Erythroblast (primary cell): Measurements from ENCODE around the gene MRPL50.

Experiments
- DNase-seq, 2 experiments: peaks; one replicate each; lab custom pipeline; 2025; lab: John Stamatoyannopoulos, UW
- GATA1 ChIP-seq: IDR thresholded peaks from 2 replicates; pipeline ENCODE4 v1.6.1; 2011; ENCODE audit warnings: low read depth, mild to moderate bottlenecking, control low read depth, low read length, moderate library complexity
- POLR2A ChIP-seq: IDR thresholded peaks from 2 replicates; pipeline ENCODE4 v1.6.1; 2011; ENCODE audit warnings: mild to moderate bottlenecking, low read length

Gene MRPL50

DNA sequence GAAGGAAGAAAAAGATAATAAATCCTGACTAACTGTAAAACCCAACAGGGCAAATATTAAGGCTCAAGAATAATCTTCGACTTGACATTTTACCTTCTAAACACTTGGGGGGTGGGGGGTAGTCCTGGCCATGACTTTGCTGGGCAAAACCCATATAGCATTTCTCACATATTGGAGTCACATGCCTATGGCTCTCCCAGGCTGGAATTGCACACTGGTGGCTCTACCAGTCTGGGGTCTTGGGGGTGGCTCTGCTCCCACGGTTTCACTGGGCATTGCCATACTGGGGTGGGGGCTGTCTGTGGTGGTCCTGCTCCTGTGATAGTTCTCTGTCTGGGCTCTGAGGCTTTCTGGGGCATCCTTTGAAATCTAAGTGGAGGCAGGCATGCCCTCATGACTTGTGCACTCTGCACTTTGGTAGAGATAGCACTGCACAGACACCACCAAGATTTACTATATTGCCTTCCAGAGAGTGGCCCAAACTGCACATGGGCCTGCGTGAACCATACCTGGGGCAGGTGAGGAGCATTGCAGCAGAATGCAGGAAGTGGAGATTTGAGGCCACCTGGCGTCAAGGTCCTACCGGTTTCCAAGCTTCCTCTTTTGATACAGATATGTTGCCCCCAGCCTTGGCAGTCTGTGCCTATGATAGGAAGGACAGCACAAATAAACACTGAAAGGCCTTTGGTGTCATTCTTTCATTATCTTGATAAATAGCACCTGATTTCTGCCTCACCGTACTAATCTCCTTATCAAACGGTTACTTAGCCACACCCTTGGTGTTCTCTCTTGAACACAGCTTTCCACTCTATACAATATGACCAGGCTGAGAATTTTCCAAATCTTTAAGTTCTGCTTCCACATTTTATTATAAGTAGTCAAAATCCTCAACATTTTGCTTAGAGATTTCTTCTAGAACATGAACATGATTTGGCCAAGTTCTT, 43.4 kb downstream of the MRPL50 start:
- TF ChIP-seq POLR2A (no peak), GATA1 (no peak)
- DNase-seq = no peak

DNA sequence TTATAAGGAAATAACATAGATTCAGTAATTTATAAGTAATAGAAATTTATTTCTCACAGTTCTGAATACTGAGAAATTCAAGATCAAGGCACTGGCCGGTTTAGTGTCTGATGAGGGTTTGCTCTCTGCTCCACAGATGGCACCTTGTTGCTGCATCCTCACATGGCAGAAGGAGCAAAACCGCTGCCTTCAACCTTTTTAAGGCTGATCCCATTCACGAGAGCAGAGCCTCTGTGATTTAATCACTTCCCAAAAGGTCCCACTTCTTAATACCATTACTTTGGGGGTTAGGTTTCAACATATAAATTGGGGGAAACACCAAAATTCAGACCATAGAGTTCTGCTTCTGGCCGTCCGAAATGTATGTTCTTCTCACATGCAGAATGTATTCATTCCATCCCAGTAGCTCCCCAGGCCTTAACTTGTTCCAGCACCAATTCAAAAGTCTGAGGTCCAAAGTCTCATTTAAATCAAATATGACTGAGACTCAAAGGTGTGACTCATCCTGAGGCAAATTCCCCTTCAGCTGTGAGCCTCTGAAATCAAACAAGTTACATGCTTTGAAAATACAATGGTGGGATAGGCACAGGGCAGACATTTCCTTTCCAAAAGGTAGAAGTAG, 44.2 kb downstream of the MRPL50 start:
- DNase-seq = no peak
- TF ChIP-seq GATA1 = no peak
- TF ChIP-seq POLR2A = no peak

DNA sequence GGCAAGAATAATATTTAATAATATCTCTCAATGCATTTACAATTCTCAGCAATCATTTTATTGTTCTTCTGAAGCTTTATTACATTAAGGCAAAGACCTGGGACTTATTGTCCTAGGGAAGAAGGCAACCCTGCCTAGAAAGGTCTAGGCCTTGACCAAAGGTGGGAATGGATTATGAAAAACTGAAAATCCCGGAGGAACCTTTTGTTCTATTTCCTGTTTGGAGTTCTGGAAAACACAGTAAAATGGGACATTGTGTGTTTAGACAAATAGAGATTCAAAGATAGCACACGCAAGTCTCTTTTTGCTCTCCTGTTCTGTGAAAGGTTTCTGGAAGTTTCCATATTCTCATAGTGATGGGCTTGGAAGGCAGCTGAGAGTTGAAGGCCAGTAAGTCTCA, 44.7 kb downstream of the MRPL50 start:
- no peak for TF ChIP-seq GATA1
- TF ChIP-seq POLR2A = no peak

DNA sequence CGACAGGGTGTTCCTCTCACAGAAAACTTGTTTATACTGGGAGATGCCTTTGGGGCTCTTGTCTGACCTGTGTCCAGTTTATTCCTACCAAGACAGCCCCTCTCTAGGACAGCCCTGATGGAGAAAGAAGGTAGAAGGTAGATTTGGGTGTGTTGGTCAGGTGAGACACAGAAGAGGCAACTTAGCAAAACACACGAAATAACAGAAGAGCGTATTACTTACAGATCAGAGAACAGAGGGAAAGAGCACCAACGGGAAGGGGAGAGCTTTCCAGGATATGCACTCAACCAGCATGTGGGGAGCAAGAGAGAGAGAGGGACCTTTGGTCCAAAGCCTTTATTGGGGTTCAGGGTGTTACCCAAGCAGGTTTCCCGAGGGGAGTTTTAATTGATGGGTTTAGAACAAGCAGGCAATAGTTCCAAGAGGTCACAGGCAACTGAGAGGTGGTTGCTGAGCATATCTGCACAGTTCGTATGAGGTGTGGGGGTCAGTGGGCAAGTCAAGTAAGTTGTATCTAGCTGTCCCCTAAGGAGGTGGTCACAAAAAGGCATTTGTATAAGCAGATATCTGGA, 45.4 kb downstream of the MRPL50 start:
- no peak for TF ChIP-seq GATA1
- no peak for TF ChIP-seq POLR2A
- no peak for DNase-seq

More for the DNA sequence above, 44.7 kb downstream of the MRPL50 start:
- no peak for DNase-seq

DNA sequence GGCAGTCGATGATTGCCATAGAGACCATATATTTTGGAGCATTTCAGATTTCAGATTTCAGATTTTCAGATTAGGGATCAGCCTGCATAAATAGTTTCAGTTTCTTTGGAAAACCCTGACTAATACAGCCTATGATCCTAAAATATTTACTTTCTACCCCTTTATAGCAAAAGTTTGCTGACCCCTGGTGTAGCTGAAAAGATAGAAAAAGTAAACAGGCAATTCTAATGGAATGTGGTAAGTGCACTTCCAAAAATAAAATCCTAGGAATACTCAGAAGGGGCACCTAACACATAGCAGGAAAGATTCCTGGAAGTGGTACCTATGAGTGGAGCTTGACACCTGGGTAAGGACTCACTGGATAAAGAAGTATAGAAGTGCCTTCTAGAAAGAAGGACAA, 48.1 kb downstream of the MRPL50 start:
- TF ChIP-seq POLR2A (no peak), GATA1 (no peak)

DNA sequence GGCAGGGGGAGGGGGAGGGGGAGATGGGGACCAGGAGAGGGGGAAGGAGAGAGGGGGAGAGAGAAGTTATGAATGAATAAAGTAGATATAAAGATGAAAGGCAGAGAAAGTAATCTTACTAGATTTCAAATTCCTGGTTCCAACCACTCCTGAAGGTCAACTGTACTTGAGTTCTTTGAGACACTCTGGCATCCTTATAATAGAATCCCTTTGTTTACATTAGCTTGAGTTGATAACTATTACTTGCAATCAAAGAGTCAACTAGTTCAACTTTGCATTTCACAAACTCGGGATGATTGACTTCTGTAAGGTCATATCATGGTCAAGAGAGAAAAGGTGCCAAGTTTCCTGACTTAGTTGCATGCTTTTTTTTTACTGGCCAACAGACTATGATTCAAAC, 55.8 kb downstream of the MRPL50 start:
- no peak for DNase-seq
- TF ChIP-seq GATA1 (no peak), POLR2A (no peak)

More for the DNA sequence above, 48.1 kb downstream of the MRPL50 start:
- DNase-seq = no peak

DNA sequence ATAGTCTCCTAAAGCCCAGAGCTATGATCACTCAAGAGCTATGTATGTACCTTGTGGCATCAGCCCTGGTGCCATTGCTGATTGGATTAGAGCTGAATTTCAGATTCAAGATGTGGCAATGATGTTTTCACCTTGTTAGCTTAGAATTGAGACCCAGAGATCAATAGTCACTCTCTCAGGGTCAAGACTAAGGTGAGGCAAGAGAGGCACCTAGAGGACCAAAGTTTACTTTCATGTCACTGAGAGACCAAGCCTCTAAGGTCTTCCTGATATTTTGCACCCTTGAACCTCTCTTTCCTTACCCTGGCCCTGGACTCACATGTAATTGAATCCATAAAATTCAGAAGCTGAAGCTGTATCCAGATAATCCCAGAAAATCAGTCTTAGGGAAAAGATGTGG, 56.5 kb downstream of the MRPL50 start:
- DNase-seq = no peak
- no peak for TF ChIP-seq POLR2A
- TF ChIP-seq GATA1 = no peak
